Glomerular visceral epithelial cell (primary cell): ENCODE data around the gene CAVIN2.

Source experiments
- DNase-seq: peaks from one replicate; pipeline ENCODE4 v3.0.0-alpha.2; 2016; ENCODE audit errors: extremely low spot score

The CAVIN2 gene

GRCh38 chr2:191839918-191840804 is 6.7 kb downstream of the CAVIN2 start:
- DNase-seq = no peak

GRCh38 chr2:191838526-191838925 is 8.4 kb downstream of the CAVIN2 start:
- DNase-seq = no peak

- DNase-seq = no peak
Observed at GRCh38 chr2:191836853-191837769, 9.8 kb downstream of the CAVIN2 start.

- no peak for DNase-seq
Observed at GRCh38 chr2:191836471-191836852, 10.4 kb downstream of the CAVIN2 start.

GRCh38 chr2:191835539-191836350 is 11.1 kb downstream of the CAVIN2 start:
- DNase-seq = peak; percentile 40

GRCh38 chr2:191835100-191835499 is 11.8 kb downstream of the CAVIN2 start:
- no peak for DNase-seq

- no peak for DNase-seq
Observed at GRCh38 chr2:191833356-191833755, 13.5 kb downstream of the CAVIN2 start.

- no peak for DNase-seq
Observed at GRCh38 chr2:191832668-191833067, 14.2 kb downstream of the CAVIN2 start.

GRCh38 chr2:191831410-191831994 is 15.4 kb downstream of the CAVIN2 start:
- no peak for DNase-seq

GRCh38 chr2:191824398-191824797 is 22.5 kb downstream of the CAVIN2 start:
- DNase-seq = no peak

GRCh38 chr2:191821078-191821477 is 25.8 kb downstream of the CAVIN2 start:
- no peak for DNase-seq

- DNase-seq = no peak
Observed at GRCh38 chr2:191818725-191819350, 28.1 kb downstream of the CAVIN2 start.

GRCh38 chr2:191818133-191818532 is 28.8 kb downstream of the CAVIN2 start:
- no peak for DNase-seq

- no peak for DNase-seq
Observed at GRCh38 chr2:191815010-191815409, 31.9 kb downstream of the CAVIN2 start.

GRCh38 chr2:191813943-191814342 is 32.9 kb downstream of the CAVIN2 start:
- no peak for DNase-seq

GRCh38 chr2:191811807-191812602 is 34.9 kb downstream of the CAVIN2 start:
- peak; percentile 67 for DNase-seq

GRCh38 chr2:191806396-191806795 is 40.5 kb downstream of the CAVIN2 start:
- no peak for DNase-seq

GRCh38 chr2:191804766-191805165 is 42.1 kb downstream of the CAVIN2 start:
- DNase-seq = no peak

- no peak for DNase-seq
Observed at GRCh38 chr2:191803007-191803406, 43.9 kb downstream of the CAVIN2 start.

- DNase-seq = no peak
Observed at GRCh38 chr2:191802180-191802579, 44.7 kb downstream of the CAVIN2 start.
